ENCODE results near the gene DLX5. TPM values are rescaled to one million over a fixed set of nuclear protein-coding genes. Genes with fewer than 3 reads are reported as not detected.

The DLX5 gene
- total RNA-seq, 4 donors from 2014 or later: 14.2 to 39.4 (median 31.5) TPM

- DNase-seq (ENCODE audit: low spot score in 2 of 2): no peak
- no peak for TF ChIP-seq CTCF (IDR thresholded peaks at IDR 0.05)
- TF ChIP-seq EP300 (IDR thresholded peaks at IDR 0.05): no peak
- no peak for TF ChIP-seq POLR2AphosphoS5 (IDR thresholded peaks at IDR 0.05)
- TF ChIP-seq POLR2A (IDR thresholded peaks at IDR 0.05): no peak
- peaks cover 100% of the 10 kb centered on the region for H3K27me3 ChIP-seq
Observed at GRCh38 chr7:97009753-97010732, 14.6 kb downstream of the DLX5 start.

GRCh38 chr7:97008275-97008917 lies 16.2 kb downstream of the DLX5 start:
- 96% methylated on average over 3 of the region's 3 CpGs for WGBS
- Histone ChIP-seq H3K4me1 (peaks cover 34% of the 10 kb centered on the region), H3K9me3 (no peaks in the 10 kb centered on the region), H3K36me3 (no peaks in the 10 kb centered on the region), H3K4me3 (no peak overlapping the region), H3K27me3 (peaks cover 100% of the 10 kb centered on the region), H3K27ac (no peak overlapping the region)
- DNase-seq (ENCODE audit: low spot score in 2 of 2): no peak
- TF ChIP-seq EP300 (IDR thresholded peaks at IDR 0.05): no peak
- TF ChIP-seq POLR2A (IDR thresholded peaks at IDR 0.05): no peak
- no peak for TF ChIP-seq POLR2AphosphoS5 (IDR thresholded peaks at IDR 0.05)
- no peak for TF ChIP-seq CTCF (IDR thresholded peaks at IDR 0.05)

More at GRCh38 chr7:97009753-97010732, 14.6 kb downstream of the DLX5 start:
- no peak overlapping the region for H3K27ac ChIP-seq
- 43% methylated on average over 18 of the region's 18 CpGs for WGBS
- peaks cover 18% of the 10 kb centered on the region for H3K4me1 ChIP-seq
- no peak overlapping the region for H3K4me3 ChIP-seq
- no peaks in the 10 kb centered on the region for H3K36me3 ChIP-seq
- no peaks in the 10 kb centered on the region for H3K9me3 ChIP-seq

- H3K27me3 ChIP-seq: peaks cover 100% of the 10 kb centered on the region
- 60% methylated on average over 8 of the region's 8 CpGs for WGBS
- H3K9me3 ChIP-seq: no peaks in the 10 kb centered on the region
- no peak overlapping the region for H3K27ac ChIP-seq
- no peak overlapping the region for H3K4me3 ChIP-seq
- no peak for TF ChIP-seq EP300 (IDR thresholded peaks at IDR 0.05)
- TF ChIP-seq POLR2A (IDR thresholded peaks at IDR 0.05): no peak
- H3K4me1 ChIP-seq: peaks cover 39% of the 10 kb centered on the region
- no peak for DNase-seq (ENCODE audit: low spot score in 2 of 2)
- H3K36me3 ChIP-seq: no peaks in the 10 kb centered on the region
Observed at GRCh38 chr7:97007583-97007861, 17.1 kb downstream of the DLX5 start.

- peaks cover 39% of the 10 kb centered on the region for H3K4me1 ChIP-seq
- peak overlapping the region; percentile 49 for H3K4me3 ChIP-seq
- H3K27me3 ChIP-seq: peaks cover 100% of the 10 kb centered on the region
- H3K36me3 ChIP-seq: no peaks in the 10 kb centered on the region
- 48% methylated on average over 15 of the region's 39 CpGs for WGBS
- TF ChIP-seq CTCF (IDR thresholded peaks at IDR 0.05) (no peak), POLR2AphosphoS5 (IDR thresholded peaks at IDR 0.05) (no peak), POLR2A (IDR thresholded peaks at IDR 0.05) (no peak), EP300 (IDR thresholded peaks at IDR 0.05) (no peak)
- H3K9me3 ChIP-seq: no peaks in the 10 kb centered on the region
- no peak overlapping the region for H3K27ac ChIP-seq
- no peak for DNase-seq (ENCODE audit: low spot score in 2 of 2)
Observed at GRCh38 chr7:97006816-97007582, 17.6 kb downstream of the DLX5 start.

- H3K4me3 ChIP-seq: peak overlapping the region; percentile 49
- peak in 1 of 2 donors; percentile 79 for DNase-seq (ENCODE audit: low spot score in 2 of 2)
- TF ChIP-seq POLR2A (IDR thresholded peaks at IDR 0.05): no peak
- TF ChIP-seq EP300 (IDR thresholded peaks at IDR 0.05): no peak
- TF ChIP-seq CTCF (IDR thresholded peaks at IDR 0.05): no peak
- no peak for TF ChIP-seq POLR2AphosphoS5 (IDR thresholded peaks at IDR 0.05)
- H3K27ac ChIP-seq: no peak overlapping the region
- H3K27me3 ChIP-seq: peaks cover 100% of the 10 kb centered on the region
- peaks cover 39% of the 10 kb centered on the region for H3K4me1 ChIP-seq
- H3K36me3 ChIP-seq: no peaks in the 10 kb centered on the region
- WGBS: 15% methylated on average over 13 of the region's 83 CpGs
- no peaks in the 10 kb centered on the region for H3K9me3 ChIP-seq
Observed at GRCh38 chr7:97006055-97006815, 18.4 kb downstream of the DLX5 start.

Data from suprapubic skin (tissue), 4 donors.